GM19193 (cell line): ENCODE results near the gene ALKBH2.

Experiments used
- POLR2A ChIP-seq: IDR thresholded peaks from 4 replicates; pipeline ENCODE4 v1.6.1; 2011; ENCODE audit not compliant: insufficient read depth, insufficient read length; ENCODE audit errors: extremely low read depth

ALKBH2 gene

DNA sequence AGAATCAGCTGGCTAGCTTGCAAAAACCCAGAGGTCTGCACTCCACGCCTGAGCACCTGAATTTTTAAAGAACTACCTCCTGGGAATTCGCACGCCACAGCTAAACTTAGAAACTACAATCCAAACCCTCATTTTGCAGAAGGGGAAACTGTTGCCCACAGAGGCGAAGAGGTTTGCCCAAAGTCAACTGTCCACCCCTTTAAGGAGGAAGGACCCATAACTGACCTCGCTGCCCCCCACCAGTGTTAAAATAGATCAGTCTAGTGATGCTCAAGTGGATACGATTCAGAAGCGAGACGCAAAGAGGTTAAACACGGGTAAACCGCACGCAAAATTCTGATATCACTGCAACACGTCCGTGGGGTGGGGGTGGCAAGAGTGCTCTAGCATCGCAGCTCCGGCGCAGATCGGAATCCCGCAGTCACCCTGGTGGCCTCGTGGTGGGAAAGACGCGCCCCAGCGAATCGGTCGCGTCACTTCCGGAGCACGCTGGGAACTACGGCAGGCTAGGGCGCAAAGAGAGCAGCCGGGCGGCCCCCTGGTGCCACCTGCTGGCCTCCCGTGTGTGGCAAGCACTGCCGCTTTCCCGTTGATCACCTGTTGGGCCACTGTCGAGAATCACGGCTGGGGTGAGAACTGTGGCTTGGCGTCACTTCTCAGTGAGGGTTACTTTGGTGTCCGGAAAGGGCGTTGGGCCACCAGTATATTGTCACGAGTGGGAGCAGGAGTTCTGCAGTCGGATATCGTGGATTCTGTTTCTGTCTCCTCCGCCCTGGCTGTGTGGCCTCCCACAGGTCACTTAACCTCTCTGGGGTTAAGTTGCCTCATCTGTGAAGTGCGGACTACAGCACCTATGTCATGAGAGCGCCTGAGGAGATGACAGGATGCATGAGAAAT lies at the start of gene ALKBH2:
ALKBH2 (minus strand) TSS at position 451 of the 897 bp plus-strand sequence. CDS start 686 bp downstream, outside the sequence.
- peak; percentile 91 for TF ChIP-seq POLR2A

DNA sequence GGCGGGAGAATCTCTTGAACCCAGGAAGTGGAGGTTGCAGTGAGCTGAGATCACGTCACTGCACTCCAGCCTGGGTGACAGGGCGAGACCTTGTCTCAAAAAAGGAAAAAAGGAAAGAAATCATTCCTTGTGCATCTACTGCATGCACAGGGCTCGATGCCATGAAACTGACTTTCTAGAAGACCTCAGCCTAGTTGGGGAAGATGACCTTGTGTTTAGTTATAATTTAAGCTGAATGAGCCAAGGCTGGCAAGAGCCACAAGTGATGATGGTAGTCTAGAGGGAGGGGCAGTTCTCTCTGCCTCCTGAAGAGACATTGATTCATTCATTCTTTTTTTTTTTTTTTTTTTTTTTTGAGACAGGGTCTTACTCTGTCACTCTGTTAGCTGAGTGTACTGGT lies 47.3 kb upstream of the ALKBH2 start:
- TF ChIP-seq POLR2A: no peak

DNA sequence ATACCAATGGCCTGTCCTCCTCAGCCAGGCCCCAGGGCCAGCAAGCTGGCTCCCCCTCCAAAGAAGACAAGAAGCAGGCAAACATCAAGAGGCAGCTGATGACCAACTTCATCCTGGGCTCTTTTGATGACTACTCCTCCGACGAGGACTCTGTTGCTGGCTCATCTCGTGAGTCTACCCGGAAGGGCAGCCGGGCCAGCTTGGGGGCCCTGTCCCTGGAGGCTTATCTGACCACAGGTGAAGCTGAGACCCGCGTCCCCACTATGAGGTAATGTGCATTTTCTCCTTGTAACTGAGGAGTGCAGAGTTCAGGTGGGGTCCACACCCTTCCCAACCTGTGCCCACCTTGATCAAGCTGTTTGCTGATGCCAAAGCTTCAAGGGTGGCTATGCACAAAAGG lies 46.5 kb upstream of the ALKBH2 start:
- TF ChIP-seq POLR2A: no peak

DNA sequence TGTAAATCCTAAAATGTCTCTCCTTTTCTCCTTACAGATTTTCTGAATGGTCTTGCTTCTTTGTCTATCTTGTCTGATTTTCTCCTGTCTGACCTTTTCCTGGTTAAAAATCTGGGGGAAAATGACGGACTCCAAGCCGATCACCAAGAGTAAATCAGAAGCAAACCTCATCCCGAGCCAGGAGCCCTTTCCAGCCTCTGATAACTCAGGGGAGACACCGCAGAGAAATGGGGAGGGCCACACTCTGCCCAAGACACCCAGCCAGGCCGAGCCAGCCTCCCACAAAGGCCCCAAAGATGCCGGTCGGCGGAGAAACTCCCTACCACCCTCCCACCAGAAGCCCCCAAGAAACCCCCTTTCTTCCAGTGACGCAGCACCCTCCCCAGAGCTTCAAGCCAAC lies 46.1 kb upstream of the ALKBH2 start:
- TF ChIP-seq POLR2A: no peak

DNA sequence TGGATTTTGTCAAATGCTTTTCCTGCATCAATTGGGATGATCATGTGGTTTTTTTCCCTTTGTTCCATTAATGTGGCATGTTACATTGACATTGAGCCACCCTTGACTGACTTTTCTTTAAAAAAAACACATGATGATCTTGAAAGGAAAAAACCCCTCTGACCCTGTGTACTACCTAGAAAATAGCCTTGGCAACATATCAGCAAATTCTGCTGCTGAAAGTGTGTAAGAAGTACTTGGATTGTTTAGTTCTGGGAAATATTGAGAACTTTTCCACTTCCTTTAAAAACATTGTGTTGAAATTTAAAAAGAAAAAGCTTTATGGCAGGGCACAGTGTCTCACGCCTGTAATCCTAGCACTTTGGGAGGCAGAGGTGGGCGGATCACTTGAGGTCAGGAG lies 43.8 kb upstream of the ALKBH2 start:
- TF ChIP-seq POLR2A: no peak

DNA sequence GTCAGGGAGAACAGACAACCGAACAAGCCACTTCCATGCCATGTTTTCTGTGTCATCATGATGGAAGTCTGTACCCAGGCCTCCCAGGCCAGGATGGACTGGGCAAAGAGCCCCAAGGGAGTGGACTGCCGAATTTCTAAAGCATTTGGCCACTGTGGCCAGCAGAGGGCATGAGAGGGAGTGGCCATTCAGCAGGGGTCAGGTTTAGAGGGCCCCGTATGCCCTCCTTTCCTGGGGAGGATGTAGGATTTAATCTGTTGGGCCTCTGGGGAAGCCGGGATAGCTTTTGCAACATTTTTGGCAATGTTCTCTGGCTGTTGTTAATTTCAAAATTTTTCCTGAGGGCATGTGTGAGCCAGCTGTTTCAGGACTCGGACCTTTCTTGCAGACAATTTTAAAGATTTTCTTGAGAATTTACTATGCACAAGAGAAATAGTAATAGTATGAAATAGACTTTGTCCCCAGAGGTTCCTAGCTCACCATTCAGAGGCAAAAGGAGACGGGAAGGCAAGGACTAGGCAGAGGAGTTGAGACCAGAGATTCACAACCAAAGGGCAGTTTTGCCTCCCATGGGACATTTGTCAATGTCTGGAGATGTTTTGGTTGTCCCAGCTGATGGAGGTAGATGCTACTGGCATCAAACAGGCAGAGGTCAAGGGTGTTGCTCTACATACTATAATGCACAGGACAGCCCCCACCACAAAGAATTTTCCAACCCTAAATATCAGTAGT lies 41.1 kb upstream of the ALKBH2 start:
- TF ChIP-seq POLR2A: no peak

DNA sequence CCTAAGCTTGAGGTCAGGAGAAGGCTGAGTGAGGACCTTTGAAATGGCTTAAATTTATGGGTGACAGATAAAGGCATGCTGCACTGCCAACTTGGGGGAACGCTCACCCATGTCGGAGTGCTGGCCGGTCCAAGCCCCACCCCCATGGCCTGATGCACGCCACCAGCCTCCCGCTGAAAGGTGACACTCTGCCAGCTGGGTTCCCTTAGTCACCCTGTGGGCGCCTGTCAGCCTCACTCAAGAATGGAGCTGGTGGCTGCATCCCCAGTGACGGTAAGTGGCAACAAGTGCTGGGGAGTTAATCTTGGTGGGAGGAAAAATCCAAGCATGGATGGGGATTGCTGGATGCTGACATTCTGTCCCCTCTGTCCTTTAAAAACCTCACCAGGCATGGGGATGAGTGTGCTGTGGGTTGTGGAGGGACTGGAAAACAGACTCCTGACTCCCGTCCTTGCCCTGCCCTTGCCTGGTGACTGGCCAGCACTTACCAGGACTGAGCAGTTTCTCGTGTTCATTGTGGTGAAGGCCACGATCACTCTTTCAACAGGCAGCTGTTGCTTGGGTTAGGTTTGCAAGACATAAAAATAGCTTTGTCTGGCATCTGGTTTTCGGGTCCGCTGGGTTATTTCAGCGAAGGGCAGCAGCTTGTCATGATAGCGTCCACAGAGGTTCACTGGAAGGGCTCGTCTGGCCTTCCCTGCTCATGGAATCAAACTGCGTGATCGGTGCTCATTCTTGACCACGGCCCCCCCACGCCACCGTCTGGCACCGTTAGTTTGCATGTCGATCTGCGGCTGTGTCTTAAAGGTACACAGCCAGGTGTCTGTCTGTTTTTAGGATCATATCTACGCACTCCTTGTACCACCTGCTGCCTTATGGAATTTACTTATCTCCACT lies 38.1 kb upstream of the ALKBH2 start:
- no peak for TF ChIP-seq POLR2A

DNA sequence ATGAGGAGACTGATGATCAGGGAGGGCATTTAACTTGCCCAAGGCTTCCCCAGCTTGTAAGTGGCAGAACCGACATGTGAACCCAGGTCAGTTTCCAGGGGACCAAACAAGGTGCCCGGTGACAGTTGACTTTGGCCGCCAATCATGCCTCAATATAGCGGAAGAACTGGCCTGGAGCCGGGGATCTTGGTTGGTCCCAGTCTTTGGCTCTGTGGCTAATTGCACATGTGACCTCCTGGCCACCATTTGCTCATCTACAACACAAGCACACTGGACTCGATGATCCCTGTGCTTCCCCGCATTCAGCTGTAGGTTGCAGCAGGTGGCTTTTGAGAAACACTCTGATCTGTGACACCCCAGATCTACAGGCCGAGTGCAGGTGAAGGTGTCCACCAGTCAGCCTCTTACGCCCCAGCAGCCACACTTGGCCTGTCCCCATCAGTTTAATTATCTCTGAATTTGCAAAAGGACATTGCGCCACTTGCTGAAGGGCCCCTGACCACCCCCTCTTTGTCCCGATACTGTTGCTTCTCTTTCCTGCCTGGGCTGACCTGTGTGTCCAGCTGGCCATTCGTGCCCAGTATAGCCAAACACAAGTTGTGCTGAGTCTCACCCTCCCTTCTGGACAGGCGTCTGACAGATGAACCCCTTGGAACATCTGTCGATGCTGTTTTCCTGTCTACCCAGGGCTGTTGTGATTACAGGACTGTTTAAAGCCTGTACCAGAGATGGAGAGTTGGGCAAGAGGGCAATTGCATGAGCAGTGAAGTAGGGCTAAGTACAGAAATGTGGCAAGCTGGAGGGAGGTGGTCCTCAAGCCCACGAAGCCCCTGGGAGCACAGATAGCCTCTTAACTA lies 37.3 kb upstream of the ALKBH2 start:
- no peak for TF ChIP-seq POLR2A

DNA sequence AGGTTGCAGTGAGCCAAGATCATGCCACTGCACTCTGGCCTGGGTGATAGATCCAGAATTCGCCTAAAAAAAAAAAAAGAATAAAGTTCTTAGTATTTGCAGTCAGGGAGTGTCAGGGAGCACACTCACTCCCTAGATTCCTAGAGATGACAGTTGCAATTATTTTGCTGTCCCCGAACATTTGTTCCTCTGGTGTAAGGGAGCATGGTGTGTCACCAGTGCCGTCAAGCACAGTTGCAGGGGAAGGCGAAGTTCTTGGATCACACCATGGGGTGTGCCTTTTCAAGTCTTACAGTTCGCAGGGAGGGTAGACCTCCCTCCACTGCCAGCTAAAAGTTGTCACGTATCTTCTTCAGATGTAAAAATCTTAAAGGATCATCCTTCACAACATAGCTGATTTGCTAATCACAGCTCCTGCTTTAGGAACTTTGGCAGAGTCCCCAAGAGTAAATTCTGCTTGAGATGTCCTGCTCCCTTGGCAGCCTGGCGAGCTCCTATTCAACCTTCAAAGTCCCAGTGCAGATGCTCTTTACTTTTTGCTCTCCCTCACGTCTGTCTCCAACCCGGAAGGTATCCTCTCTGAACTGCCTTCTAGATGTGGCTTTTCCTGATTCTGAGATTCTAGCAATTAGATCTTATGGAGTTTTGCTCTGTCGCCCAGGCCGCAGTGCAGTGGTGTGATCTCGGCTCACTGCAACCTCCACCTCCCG lies 34.4 kb upstream of the ALKBH2 start:
- TF ChIP-seq POLR2A: no peak

DNA sequence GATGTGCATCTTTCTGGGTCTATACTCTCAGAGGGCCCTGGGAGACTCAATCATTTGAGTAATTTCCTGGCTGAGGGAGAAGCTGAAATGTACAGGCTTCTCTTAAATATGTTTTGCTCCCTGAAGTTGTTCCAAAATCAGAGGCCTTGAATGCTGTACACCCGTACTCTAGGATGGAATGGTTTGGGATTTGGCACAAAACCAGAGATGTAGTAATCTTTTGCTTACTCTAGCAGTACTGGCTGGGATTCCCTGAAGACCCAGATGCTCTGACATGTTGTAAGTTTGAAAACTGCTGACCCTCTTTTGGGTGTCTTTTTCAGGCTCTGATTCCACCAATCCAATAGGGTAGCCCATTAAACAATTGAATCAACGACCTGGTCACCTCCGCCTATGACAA lies 33.5 kb upstream of the ALKBH2 start:
- no peak for TF ChIP-seq POLR2A

DNA sequence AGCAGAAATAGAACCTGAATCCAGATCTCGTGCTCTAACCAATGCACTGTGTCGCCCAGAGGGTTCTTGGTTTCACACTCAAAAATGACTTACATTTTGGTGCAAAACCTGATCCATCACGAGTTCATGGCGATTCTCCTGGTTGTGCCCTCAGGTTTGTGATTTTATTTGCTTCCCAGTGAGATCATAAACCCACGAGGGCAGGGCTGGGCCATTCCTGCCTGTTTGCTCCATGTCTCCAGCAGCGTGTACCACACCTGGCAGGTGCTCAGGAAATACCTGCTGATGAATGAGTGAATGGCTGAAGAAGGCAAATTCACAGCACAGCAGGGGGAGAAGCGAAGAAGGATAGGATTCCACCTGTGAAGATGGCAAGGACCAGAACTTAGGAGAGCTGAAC lies 32.5 kb upstream of the ALKBH2 start:
- TF ChIP-seq POLR2A: no peak

DNA sequence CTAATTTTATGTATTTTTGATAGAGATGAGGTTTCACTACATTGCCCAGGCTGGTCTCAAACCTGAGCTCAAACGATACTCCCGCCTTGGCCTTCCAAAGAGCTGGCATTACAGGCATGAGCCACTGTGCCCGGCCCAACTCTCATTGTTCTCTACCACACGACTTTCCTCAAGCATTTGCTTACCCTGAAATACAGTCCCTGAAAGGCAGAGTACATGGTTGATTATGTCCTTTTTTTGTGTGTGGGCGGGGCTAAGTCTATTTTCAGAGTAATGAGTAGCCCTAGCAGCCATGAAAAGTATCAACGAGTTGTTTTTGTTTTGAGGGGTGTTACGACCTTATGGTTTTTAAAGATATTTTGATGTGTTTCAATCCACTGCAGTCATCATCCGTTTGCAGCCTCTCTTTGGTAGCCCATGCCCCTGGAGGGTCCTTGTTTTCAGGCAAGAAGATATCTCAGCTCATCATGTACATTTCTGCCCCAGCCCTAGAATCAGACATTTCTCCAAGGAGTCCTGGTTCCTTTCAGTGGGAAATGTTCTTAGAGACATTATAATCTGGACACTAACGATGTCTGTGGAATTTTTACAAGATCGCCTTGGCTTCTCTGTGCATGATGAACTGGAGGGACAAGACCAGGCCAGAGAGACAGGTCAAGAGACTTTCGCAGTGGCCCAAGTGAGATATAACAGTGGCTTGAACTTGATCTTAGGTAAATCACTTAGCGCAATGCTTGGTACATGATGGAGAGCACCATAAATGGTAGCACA lies 31.8 kb upstream of the ALKBH2 start:
- no peak for TF ChIP-seq POLR2A
